HEK293 (cell line): ENCODE data around the gene CHD5.

ENCODE experiments used
- ATF2 ChIP-seq: fragments of 450-650 bp; formaldehyde crosslinking; IDR thresholded peaks from 2 replicates; pipeline ENCODE4 v1.5.1; 2016; ENCODE audit warnings: missing biosample characterization, missing genetic modification characterization, low read depth
- PATZ1 ChIP-seq: fragments of 450-650 bp; formaldehyde crosslinking; IDR thresholded peaks from 2 replicates; pipeline ENCODE4 v1.5.1; 2016; ENCODE audit warnings: missing biosample characterization, missing genetic modification characterization
- ZBTB1 ChIP-seq: fragments of 450-650 bp; formaldehyde crosslinking; IDR thresholded peaks from 2 replicates; pipeline ENCODE4 v1.5.1; 2016; ENCODE audit warnings: missing biosample characterization, missing genetic modification characterization
- ZNF416 ChIP-seq: fragments of 450-650 bp; formaldehyde crosslinking; IDR thresholded peaks from 2 replicates; pipeline ENCODE4 v1.5.1; 2016; ENCODE audit warnings: missing biosample characterization, missing genetic modification characterization
- ZXDB ChIP-seq: fragments of 450-650 bp; formaldehyde crosslinking; IDR thresholded peaks from 2 replicates; pipeline ENCODE4 v1.5.1; 2016; ENCODE audit warnings: missing biosample characterization, missing genetic modification characterization

- TF ChIP-seq PATZ1 (tag by site-specific recombination) = no peak
- TF ChIP-seq ATF2 (tag by site-specific recombination) = no peak
- TF ChIP-seq ZXDB (tag by site-specific recombination) = no peak
- no peak for TF ChIP-seq ZBTB1 (tag by site-specific recombination)
- TF ChIP-seq ZNF416 = no peak
Observed at GRCh38 chr1:6074192-6074901, 105.8 kb downstream of the CHD5 start.
